Measurements from ENCODE around the gene SHC3. TPM values are rescaled to one million over a fixed set of nuclear protein-coding genes. Genes with fewer than 3 reads are reported as not detected.

SHC3 gene
- total and polyA plus RNA-seq, 4 donors, result 0.10 to 6.9 (median 1.1) TPM; not detected in 1

DNA sequence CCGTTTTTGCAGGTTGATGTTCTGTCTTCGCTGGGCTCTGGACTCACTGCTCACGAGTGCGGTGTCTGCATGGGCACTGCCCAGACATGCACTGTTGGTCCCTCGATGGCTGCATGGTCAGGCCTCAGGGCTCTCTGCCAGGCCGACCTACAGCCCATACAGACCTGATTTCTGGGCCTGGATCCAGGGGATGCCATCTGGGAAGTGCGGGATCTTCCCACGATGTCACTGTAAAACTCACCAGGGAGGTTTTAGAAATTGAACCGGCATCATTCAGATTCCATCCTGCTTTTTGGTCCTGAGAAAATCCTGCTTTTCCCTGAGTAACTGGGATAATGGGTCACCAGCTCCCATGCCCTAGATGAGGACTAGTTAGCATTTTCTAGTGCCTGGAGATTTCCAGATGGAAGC is 178.2 kb downstream of the SHC3 start:
- H3K4me3 ChIP-seq (ENCODE audit: low read length in 2 of 2), result no peak overlapping the region
- peaks cover 0 to 13% of the 10 kb centered on the region in 2 donors for H3K36me3 ChIP-seq (ENCODE audit: control insufficient read depth in 1 of 2, insufficient read depth in 2 of 2, low read length in 1 of 2)
- H3K27ac ChIP-seq (ENCODE audit: low read depth in 1 of 2, low read length in 2 of 2), result peak overlapping the region in 1 of 2 donors; percentile 64
- ATAC-seq (ENCODE audit: low FRiP score), result peak; percentile 13
- H3K9me3 ChIP-seq (ENCODE audit: control insufficient read depth, low read length), result no peaks in the 10 kb centered on the region
- 82 to 89% methylated on average over 9 of the region's 9 CpGs for WGBS, 2 donors
- intact Hi-C loops (cut with DNase I), result loop anchor here in 1 of 2 donors (2.0 to 10.0 kb wide), 2 partner anchors 408 to 616 kb away; partner anchors contain the start of gene SPIN1
- no peak for DNase-seq
- H3K27me3 ChIP-seq (ENCODE audit: control insufficient read depth in 1 of 2, insufficient read depth in 2 of 2, low read length in 1 of 2), result no peaks in the 10 kb centered on the region
- peaks cover 0 to 3% of the 10 kb centered on the region in 2 donors for H3K4me1 ChIP-seq (ENCODE audit: control insufficient read depth in 1 of 2, insufficient read depth in 2 of 2, low read length in 2 of 2)

DNA sequence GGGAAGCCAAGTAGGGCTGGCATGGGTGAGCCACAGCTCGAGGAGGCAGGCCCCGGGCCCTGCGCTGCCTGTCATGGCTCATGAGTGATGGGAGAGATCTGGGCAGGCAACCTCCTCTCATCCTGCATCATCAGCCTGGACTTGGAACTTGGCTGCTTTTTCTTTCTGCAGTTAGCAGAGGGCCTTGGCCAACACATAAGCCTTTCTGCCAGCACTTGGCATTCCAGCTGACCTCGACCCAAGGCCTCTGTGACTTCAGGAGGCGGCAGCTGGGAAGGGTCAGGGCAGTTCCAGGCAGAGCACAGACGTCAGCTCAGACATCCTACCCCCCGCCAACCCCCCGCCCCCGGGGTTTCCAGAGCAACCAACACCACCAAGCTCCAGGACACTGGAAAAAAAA is 179.7 kb downstream of the SHC3 start:
- H3K36me3 ChIP-seq (ENCODE audit: control insufficient read depth in 1 of 2, insufficient read depth in 2 of 2, low read length in 1 of 2), result peaks cover 0 to 14% of the 10 kb centered on the region in 2 donors

DNA sequence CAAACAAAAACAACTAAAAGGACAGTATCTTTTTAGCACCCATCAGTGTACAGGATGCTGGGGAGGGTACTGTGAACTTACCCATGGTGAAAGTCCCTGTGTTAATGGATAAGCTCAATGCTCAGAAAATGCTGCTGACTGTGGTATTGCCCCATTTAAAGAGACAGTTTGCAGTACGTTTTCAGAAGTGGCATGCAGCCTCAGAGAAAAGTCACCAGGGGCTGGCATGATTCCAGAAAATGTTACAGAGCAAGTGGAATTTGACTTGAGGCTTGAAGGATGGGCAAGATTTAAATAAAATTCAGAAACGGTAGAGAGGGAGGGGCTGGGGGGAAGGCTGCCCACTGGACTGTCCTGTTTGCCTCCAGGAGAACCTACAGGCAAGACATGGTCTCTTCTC is 180.1 kb downstream of the SHC3 start:
- no peak overlapping the region for H3K4me3 ChIP-seq (ENCODE audit: low read length in 2 of 2)
- no peak for ATAC-seq (ENCODE audit: low FRiP score)
- no peak for DNase-seq
- no peaks in the 10 kb centered on the region for H3K27me3 ChIP-seq (ENCODE audit: control insufficient read depth in 1 of 2, insufficient read depth in 2 of 2, low read length in 1 of 2)
- H3K4me1 ChIP-seq (ENCODE audit: control insufficient read depth in 1 of 2, insufficient read depth in 2 of 2, low read length in 2 of 2), result peaks cover 0 to 7% of the 10 kb centered on the region in 2 donors
- peak overlapping the region; percentile 15 to 60 for H3K27ac ChIP-seq (ENCODE audit: low read depth in 1 of 2, low read length in 2 of 2)
- no peaks in the 10 kb centered on the region for H3K9me3 ChIP-seq (ENCODE audit: control insufficient read depth, low read length)
- 0 to 2% methylated on average over 2 of the region's 2 CpGs for WGBS, 2 donors
- H3K36me3 ChIP-seq (ENCODE audit: control insufficient read depth in 1 of 2, insufficient read depth in 2 of 2, low read length in 1 of 2), result peaks cover 0 to 14% of the 10 kb centered on the region in 2 donors
- intact Hi-C loops (cut with DNase I), result loop anchor here (2.0 to 10.0 kb wide), 3 partner anchors 264 to 394 kb away; no protein-coding TSS in a partner anchor

More for the DNA sequence above, 179.7 kb downstream of the SHC3 start:
- DNase-seq (peak; percentile 87 to 92), ATAC-seq (ENCODE audit: low FRiP score) (peak; percentile 83)
- intact Hi-C loops (cut with DNase I), result loop anchor here (2.0 to 10.0 kb wide), 3 partner anchors 264 to 394 kb away; no protein-coding TSS in a partner anchor
- no peak overlapping the region for H3K4me3 ChIP-seq (ENCODE audit: low read length in 2 of 2)
- peaks cover 0 to 7% of the 10 kb centered on the region in 2 donors for H3K4me1 ChIP-seq (ENCODE audit: control insufficient read depth in 1 of 2, insufficient read depth in 2 of 2, low read length in 2 of 2)
- peak overlapping the region in 1 of 2 donors; percentile 60 for H3K27ac ChIP-seq (ENCODE audit: low read depth in 1 of 2, low read length in 2 of 2)
- H3K9me3 ChIP-seq (ENCODE audit: control insufficient read depth, low read length), result no peaks in the 10 kb centered on the region
- H3K27me3 ChIP-seq (ENCODE audit: control insufficient read depth in 1 of 2, insufficient read depth in 2 of 2, low read length in 1 of 2), result no peaks in the 10 kb centered on the region
- WGBS, 2 donors, result 5 to 7% methylated on average over 9 of the region's 9 CpGs

DNA sequence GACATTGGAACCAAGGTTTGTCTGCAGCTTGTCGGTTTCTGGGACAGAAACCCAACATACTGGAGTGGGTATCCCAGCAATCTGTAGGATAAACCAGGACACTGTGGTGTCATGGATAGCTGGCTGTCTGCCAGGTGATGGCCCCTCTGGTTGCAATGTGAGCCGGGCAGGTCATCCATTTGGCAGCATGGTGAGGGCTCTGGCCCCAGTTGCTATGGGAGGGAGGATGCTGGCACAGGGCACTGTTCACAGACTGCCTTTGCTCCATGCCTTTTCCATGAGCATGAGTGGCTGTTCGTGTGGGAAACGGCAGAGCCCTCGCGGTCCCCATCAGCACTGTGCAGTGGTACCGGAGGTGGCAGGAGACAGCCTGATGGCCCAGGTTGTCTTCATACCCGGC is 181.0 kb downstream of the SHC3 start:
- Histone ChIP-seq H3K4me3 (ENCODE audit: low read length in 2 of 2) (no peak overlapping the region), H3K27ac (ENCODE audit: low read depth in 1 of 2, low read length in 2 of 2) (peak overlapping the region in 1 of 2 donors; percentile 5), H3K36me3 (ENCODE audit: control insufficient read depth in 1 of 2, insufficient read depth in 2 of 2, low read length in 1 of 2) (peaks cover 0 to 14% of the 10 kb centered on the region in 2 donors), H3K4me1 (ENCODE audit: control insufficient read depth in 1 of 2, insufficient read depth in 2 of 2, low read length in 2 of 2) (peaks cover 0 to 7% of the 10 kb centered on the region in 2 donors), H3K27me3 (ENCODE audit: control insufficient read depth in 1 of 2, insufficient read depth in 2 of 2, low read length in 1 of 2) (no peaks in the 10 kb centered on the region), H3K9me3 (ENCODE audit: control insufficient read depth, low read length) (no peaks in the 10 kb centered on the region)
- intact Hi-C loops (cut with DNase I), result loop anchor here (2.0 to 10.0 kb wide), 3 partner anchors 263 to 393 kb away; no protein-coding TSS in a partner anchor
- 74% methylated on average over 8 of the region's 8 CpGs for WGBS, 2 donors
- no peak for DNase-seq
- ATAC-seq (ENCODE audit: low FRiP score), result no peak

DNA sequence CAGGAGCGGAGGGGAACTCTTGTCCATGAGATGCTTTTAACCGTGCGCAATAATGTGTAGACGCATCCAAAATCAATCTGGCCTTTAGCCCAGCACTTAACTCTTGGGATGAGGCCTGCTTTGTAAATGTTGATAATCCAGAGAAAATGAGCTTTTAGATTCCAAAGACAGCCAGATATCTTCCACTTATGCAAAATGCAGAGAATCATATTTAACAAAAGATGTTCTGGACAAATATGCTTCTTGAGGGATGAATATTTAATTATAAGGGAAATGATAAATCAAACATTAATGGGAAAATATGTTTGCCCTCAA is 181.7 kb downstream of the SHC3 start:
- intact Hi-C loops (cut with DNase I), result loop anchor here in 1 of 2 donors (10.0 kb wide), 2 partner anchors 262 to 342 kb away; no protein-coding TSS in a partner anchor
- WGBS, 2 donors, result 79 to 85% methylated on average over 4 of the region's 4 CpGs
- ATAC-seq (ENCODE audit: low FRiP score) (no peak), DNase-seq (no peak)
- Histone ChIP-seq H3K27me3 (ENCODE audit: control insufficient read depth in 1 of 2, insufficient read depth in 2 of 2, low read length in 1 of 2) (no peaks in the 10 kb centered on the region), H3K27ac (ENCODE audit: low read depth in 1 of 2, low read length in 2 of 2) (peak overlapping the region in 1 of 2 donors; percentile 5), H3K36me3 (ENCODE audit: control insufficient read depth in 1 of 2, insufficient read depth in 2 of 2, low read length in 1 of 2) (peaks cover 0 to 11% of the 10 kb centered on the region in 2 donors), H3K4me3 (ENCODE audit: low read length in 2 of 2) (no peak overlapping the region), H3K4me1 (ENCODE audit: control insufficient read depth in 1 of 2, insufficient read depth in 2 of 2, low read length in 2 of 2) (peaks cover 0 to 8% of the 10 kb centered on the region in 2 donors), H3K9me3 (ENCODE audit: control insufficient read depth, low read length) (no peaks in the 10 kb centered on the region)

DNA sequence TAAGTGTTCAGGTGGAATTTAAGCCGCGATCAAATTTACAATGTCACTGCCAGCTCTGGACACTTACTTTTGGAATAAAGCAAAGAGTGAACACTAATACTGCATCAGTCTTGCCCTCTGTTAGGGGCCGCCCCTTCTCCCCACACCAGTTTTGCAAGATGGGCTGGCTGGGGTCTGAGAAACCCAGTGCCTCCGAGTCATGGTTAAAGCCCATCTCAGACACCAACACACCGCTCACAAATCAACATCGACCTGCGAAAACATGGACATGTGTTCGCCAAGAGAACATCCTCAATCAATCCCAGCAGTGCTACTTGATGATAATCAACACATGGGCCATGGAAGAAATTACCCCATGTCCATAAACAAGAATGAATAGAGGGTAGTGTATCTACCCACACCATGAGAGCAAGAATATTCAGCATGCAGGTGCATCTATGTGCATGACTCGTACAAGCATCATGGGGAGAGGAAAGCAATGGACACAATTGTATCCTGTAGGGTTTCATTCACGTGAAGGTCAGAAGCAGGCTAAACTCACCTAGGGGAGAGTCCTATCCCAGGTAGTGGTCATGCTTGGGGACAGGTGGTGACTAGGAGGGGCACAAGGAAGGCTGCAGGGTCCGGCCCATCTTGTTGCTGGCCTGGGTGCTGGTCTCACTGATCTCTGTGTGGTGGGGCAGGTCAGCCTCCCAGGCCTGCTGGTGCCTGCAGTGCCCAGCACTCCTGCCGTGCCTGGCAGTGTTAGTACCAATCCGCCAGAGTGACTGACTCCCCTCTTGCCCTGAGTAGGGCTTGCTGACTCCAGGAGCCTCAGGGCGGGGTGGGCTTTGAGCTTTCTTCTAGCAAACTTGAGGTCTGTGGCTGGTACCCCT is 182.3 kb downstream of the SHC3 start:
- intact Hi-C loops (cut with DNase I), result loop anchor here in 1 of 2 donors (10.0 kb wide), 2 partner anchors 261 to 341 kb away; no protein-coding TSS in a partner anchor
- WGBS, 2 donors, result 95 to 98% methylated on average over 14 of the region's 14 CpGs
- Histone ChIP-seq H3K27ac (ENCODE audit: low read depth in 1 of 2, low read length in 2 of 2) (peak overlapping the region in 1 of 2 donors; percentile 26), H3K36me3 (ENCODE audit: control insufficient read depth in 1 of 2, insufficient read depth in 2 of 2, low read length in 1 of 2) (peaks cover 0 to 10% of the 10 kb centered on the region in 2 donors), H3K27me3 (ENCODE audit: control insufficient read depth in 1 of 2, insufficient read depth in 2 of 2, low read length in 1 of 2) (no peaks in the 10 kb centered on the region), H3K4me3 (ENCODE audit: low read length in 2 of 2) (no peak overlapping the region), H3K9me3 (ENCODE audit: control insufficient read depth, low read length) (no peaks in the 10 kb centered on the region), H3K4me1 (ENCODE audit: control insufficient read depth in 1 of 2, insufficient read depth in 2 of 2, low read length in 2 of 2) (peaks cover 0 to 8% of the 10 kb centered on the region in 2 donors)
- no peak for DNase-seq
- ATAC-seq (ENCODE audit: low FRiP score), result no peak

DNA sequence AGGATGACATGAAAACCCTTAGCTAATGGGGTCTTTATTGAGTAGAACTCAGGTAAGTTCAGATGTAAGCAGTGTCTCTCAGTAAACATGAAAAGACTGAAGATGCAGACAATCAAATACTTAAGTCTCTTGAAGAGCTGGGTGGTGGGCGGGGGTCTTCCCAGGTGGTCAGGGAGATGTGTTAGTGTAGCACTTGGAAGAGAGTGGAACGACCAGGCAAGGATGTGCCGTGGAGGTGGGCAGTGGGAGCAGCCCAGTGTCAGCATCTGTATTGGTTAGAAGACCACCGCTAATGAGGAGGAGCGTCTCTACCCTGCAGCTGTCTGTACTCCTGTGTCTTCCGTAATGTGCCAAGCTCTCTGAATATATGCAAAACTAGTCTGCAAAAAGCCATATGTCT is 183.0 kb downstream of the SHC3 start:
- Histone ChIP-seq H3K4me1 (ENCODE audit: control insufficient read depth in 1 of 2, insufficient read depth in 2 of 2, low read length in 2 of 2) (peaks cover 0 to 8% of the 10 kb centered on the region in 2 donors), H3K36me3 (ENCODE audit: control insufficient read depth in 1 of 2, insufficient read depth in 2 of 2, low read length in 1 of 2) (peaks cover 0 to 10% of the 10 kb centered on the region in 2 donors), H3K9me3 (ENCODE audit: control insufficient read depth, low read length) (no peaks in the 10 kb centered on the region), H3K27ac (ENCODE audit: low read depth in 1 of 2, low read length in 2 of 2) (no peak overlapping the region), H3K27me3 (ENCODE audit: control insufficient read depth in 1 of 2, insufficient read depth in 2 of 2, low read length in 1 of 2) (no peaks in the 10 kb centered on the region), H3K4me3 (ENCODE audit: low read length in 2 of 2) (no peak overlapping the region)
- 96 to 97% methylated on average over 6 of the region's 6 CpGs for WGBS, 2 donors
- intact Hi-C loops (cut with DNase I), result loop anchor here in 1 of 2 donors (10.0 kb wide), 2 partner anchors 261 to 341 kb away; no protein-coding TSS in a partner anchor
- no peak for ATAC-seq (ENCODE audit: low FRiP score)
- DNase-seq, result no peak

DNA sequence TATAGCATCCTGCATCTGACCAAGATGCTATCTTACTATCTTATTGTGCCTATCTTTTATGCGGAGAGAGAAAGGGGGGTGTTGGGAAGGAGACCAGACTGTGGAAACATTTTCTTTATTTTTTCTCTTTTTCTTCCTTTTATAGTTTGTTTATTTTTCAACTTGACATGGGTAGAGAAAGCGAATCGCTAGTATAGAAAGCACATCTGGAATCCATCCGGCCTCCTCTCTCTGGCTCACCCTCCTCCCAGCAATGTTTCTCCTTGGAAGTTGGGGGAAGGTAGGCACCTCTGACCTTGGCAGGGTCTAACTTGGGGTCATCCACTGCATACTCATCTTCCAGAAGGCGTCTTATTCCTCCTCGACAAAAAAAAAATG is 183.4 kb downstream of the SHC3 start:
- intact Hi-C loops (cut with DNase I), result loop anchor here in 1 of 2 donors (10.0 kb wide), 2 partner anchors 260 to 340 kb away; no protein-coding TSS in a partner anchor
- WGBS, 2 donors, result 31 to 36% methylated on average over 6 of the region's 6 CpGs
- no peaks in the 10 kb centered on the region for H3K9me3 ChIP-seq (ENCODE audit: control insufficient read depth, low read length)
- no peaks in the 10 kb centered on the region for H3K27me3 ChIP-seq (ENCODE audit: control insufficient read depth in 1 of 2, insufficient read depth in 2 of 2, low read length in 1 of 2)
- ATAC-seq (ENCODE audit: low FRiP score) (no peak), DNase-seq (no peak)
- peak overlapping the region in 1 of 2 donors; percentile 37 for H3K27ac ChIP-seq (ENCODE audit: low read depth in 1 of 2, low read length in 2 of 2)
- H3K4me1 ChIP-seq (ENCODE audit: control insufficient read depth in 1 of 2, insufficient read depth in 2 of 2, low read length in 2 of 2), result peaks cover 0 to 8% of the 10 kb centered on the region in 2 donors
- peak overlapping the region in 1 of 2 donors; percentile 12 for H3K4me3 ChIP-seq (ENCODE audit: low read length in 2 of 2)
- H3K36me3 ChIP-seq (ENCODE audit: control insufficient read depth in 1 of 2, insufficient read depth in 2 of 2, low read length in 1 of 2), result peaks cover 0 to 10% of the 10 kb centered on the region in 2 donors

Measured in aorta (tissue), 5 donors.